ENCODE data around the gene DZIP1. TPM values are rescaled to one million over a fixed set of nuclear protein-coding genes. Genes with fewer than 3 reads are reported as not detected.

The DZIP1 gene
- polyA plus RNA-seq, 4 donors = 55.5 to 85.2 (median 67.3) TPM

- no peak for DNase-seq (ENCODE audit: low read depth in 4 of 4, low spot score in 2 of 4)
Measured at GRCh38 chr13:95647321-95647720, 2.8 kb upstream of the DZIP1 start.

GRCh38 chr13:95643936-95644598 lies 439 bp downstream of the DZIP1 start:
- DNase-seq (ENCODE audit: low read depth in 4 of 4, low spot score in 2 of 4) = peak in 1 of 4 donors; percentile 54

GRCh38 chr13:95643571-95643935 lies 953 bp downstream of the DZIP1 start:
- no peak for DNase-seq (ENCODE audit: low read depth in 4 of 4, low spot score in 2 of 4)

GRCh38 chr13:95642999-95643398 lies 1.5 kb downstream of the DZIP1 start:
- no peak for DNase-seq (ENCODE audit: low read depth in 4 of 4, low spot score in 2 of 4)

GRCh38 chr13:95642028-95642621 lies 2.4 kb downstream of the DZIP1 start:
- DNase-seq (ENCODE audit: low read depth in 4 of 4, low spot score in 2 of 4) = peak in 1 of 4 donors; percentile 32

- no peak for DNase-seq (ENCODE audit: low read depth in 4 of 4, low spot score in 2 of 4)
Measured at GRCh38 chr13:95641291-95642027, 3.0 kb downstream of the DZIP1 start.

- no peak for DNase-seq (ENCODE audit: low read depth in 4 of 4, low spot score in 2 of 4)
Measured at GRCh38 chr13:95636853-95637252, 7.7 kb downstream of the DZIP1 start.

- no peak for DNase-seq (ENCODE audit: low read depth in 4 of 4, low spot score in 2 of 4)
Measured at GRCh38 chr13:95630593-95630992, 13.9 kb downstream of the DZIP1 start.

GRCh38 chr13:95629071-95629470 lies 15.4 kb downstream of the DZIP1 start:
- DNase-seq (ENCODE audit: low read depth in 4 of 4, low spot score in 2 of 4) = no peak

- DNase-seq (ENCODE audit: low read depth in 4 of 4, low spot score in 2 of 4) = no peak
Measured at GRCh38 chr13:95628488-95628887, 16.0 kb downstream of the DZIP1 start.

GRCh38 chr13:95627590-95627989 lies 16.9 kb downstream of the DZIP1 start:
- no peak for DNase-seq (ENCODE audit: low read depth in 4 of 4, low spot score in 2 of 4)

- DNase-seq (ENCODE audit: low read depth in 4 of 4, low spot score in 2 of 4) = no peak
Measured at GRCh38 chr13:95626768-95627167, 17.7 kb downstream of the DZIP1 start.

- no peak for DNase-seq (ENCODE audit: low read depth in 4 of 4, low spot score in 2 of 4)
Measured at GRCh38 chr13:95624020-95624419, 20.5 kb downstream of the DZIP1 start.

- DNase-seq (ENCODE audit: low read depth in 4 of 4, low spot score in 2 of 4) = no peak
Measured at GRCh38 chr13:95623141-95623540, 21.4 kb downstream of the DZIP1 start.

GRCh38 chr13:95620825-95621498 lies 23.5 kb downstream of the DZIP1 start:
- DNase-seq (ENCODE audit: low read depth in 4 of 4, low spot score in 2 of 4) = no peak

- DNase-seq (ENCODE audit: low read depth in 4 of 4, low spot score in 2 of 4) = no peak
Measured at GRCh38 chr13:95620030-95620824, 24.3 kb downstream of the DZIP1 start.

- no peak for DNase-seq (ENCODE audit: low read depth in 4 of 4, low spot score in 2 of 4)
Measured at GRCh38 chr13:95615539-95615938, 29.0 kb downstream of the DZIP1 start.

GRCh38 chr13:95614641-95615245 lies 29.8 kb downstream of the DZIP1 start:
- DNase-seq (ENCODE audit: low read depth in 4 of 4, low spot score in 2 of 4) = no peak

- DNase-seq (ENCODE audit: low read depth in 4 of 4, low spot score in 2 of 4) = no peak
Measured at GRCh38 chr13:95608640-95609323, 35.7 kb downstream of the DZIP1 start.

- DNase-seq (ENCODE audit: low read depth in 4 of 4, low spot score in 2 of 4) = no peak
Measured at GRCh38 chr13:95607366-95607765, 37.1 kb downstream of the DZIP1 start.

Data from left renal cortex interstitium (tissue), 4 donors.